Measurements from ENCODE around the gene S100A13. TPM values are rescaled to one million over a fixed set of nuclear protein-coding genes. Genes with fewer than 3 reads are reported as not detected.
"Not testable (repeated sequence)": the region's sequence is repeated elsewhere in the genome, so short reads cannot be mapped to it uniquely, and the experiment has no call there.

S100A13 gene
- 10 to 100 TPM; 44.4 to 63.3 (median 55.7) TPM for total RNA-seq

DNA sequence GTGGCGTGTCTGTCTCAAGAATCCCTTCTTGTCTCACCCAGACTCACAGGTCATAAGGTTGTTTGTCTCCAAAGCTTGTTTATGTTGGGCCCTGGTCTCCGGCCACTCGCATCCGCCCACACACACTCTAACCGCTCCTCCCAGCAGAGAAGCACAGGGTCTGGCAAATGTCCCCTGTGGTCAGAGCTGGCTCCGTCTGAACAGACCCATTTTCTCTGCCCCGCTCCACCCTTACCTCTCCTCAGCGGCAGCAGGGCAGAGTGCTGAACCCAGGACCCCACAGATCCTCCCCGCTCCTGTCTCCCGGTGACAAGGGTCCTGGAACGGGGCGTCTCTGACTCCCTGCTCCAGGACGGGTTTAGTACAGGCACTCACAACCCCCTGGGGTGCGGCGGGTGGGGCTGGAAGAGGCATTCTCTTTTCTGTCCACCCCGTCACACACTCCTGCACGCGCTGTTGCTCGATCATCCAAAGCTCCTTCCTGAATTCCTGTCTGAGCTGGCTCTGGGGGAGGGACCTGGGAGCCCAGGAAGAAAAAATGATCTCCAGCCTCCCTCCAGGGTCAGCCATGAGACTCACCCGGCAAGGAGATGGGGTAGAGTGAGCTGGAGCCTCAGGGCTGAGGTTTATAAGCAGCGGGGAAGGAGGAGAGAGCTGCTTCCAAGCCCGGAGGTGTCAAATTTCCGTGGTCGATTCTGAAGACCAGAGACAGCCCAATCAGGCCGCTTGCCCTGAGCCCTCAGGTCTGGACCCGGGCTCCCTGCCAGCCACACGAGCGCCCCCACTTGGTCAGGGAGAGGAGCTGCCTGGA, at the start of gene S100A13:
TSS of gene S100A13 (minus strand) at position 602 of the 811 bp plus-strand sequence. CDS start 1,033 bp downstream, outside the sequence.
- peaks cover 0 to 25% (median 0%) of the 10 kb centered on the region in 3 donors for H3K36me3 ChIP-seq
- H3K4me1 ChIP-seq, result peaks cover 20 to 44% (median 21%) of the 10 kb centered on the region in 3 donors
- DNase-seq, result no peak
- no peaks in the 10 kb centered on the region for H3K27me3 ChIP-seq
- H3K9me3 ChIP-seq, result no peaks in the 10 kb centered on the region
- peak in 2 of 4 donors; percentile 31 to 57 for TF ChIP-seq POLR2A (IDR thresholded peaks at IDR 0.05)
- TF ChIP-seq, protein P1, sequence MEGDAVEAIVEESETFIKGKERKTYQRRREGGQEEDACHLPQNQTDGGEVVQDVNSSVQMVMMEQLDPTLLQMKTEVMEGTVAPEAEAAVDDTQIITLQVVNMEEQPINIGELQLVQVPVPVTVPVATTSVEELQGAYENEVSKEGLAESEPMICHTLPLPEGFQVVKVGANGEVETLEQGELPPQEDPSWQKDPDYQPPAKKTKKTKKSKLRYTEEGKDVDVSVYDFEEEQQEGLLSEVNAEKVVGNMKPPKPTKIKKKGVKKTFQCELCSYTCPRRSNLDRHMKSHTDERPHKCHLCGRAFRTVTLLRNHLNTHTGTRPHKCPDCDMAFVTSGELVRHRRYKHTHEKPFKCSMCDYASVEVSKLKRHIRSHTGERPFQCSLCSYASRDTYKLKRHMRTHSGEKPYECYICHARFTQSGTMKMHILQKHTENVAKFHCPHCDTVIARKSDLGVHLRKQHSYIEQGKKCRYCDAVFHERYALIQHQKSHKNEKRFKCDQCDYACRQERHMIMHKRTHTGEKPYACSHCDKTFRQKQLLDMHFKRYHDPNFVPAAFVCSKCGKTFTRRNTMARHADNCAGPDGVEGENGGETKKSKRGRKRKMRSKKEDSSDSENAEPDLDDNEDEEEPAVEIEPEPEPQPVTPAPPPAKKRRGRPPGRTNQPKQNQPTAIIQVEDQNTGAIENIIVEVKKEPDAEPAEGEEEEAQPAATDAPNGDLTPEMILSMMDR (IDR thresholded peaks at IDR 0.05), result peak in 4 of 6 experiments; percentile 36 to 68 (median 43)
- WGBS, 2 donors, result 12 to 23% methylated on average over 16 to 20 of the region's 28 CpGs
- H3K4me3 ChIP-seq, result peak within 1 kb of the TSS; percentile 34 to 73 (median 54)
- intact Hi-C loops (cut with DNase I), result no loop called here
- H3K27ac ChIP-seq, result peak within 1 kb of the TSS; percentile 83 to 96 (median 88)

- peaks cover 0 to 12% (median 4%) of the 10 kb centered on the region in 3 donors for H3K36me3 ChIP-seq
- no peak overlapping the region for H3K4me3 ChIP-seq
- WGBS, 2 donors, result 100% methylated on average over 2 of the region's 2 CpGs
- H3K9me3 ChIP-seq, result no peaks in the 10 kb centered on the region
- DNase-seq, result no peak
- TF ChIP-seq, protein P1 (IDR thresholded peaks at IDR 0.05), result no peak
- no peak for TF ChIP-seq POLR2A (IDR thresholded peaks at IDR 0.05)
- peaks cover 19 to 41% (median 21%) of the 10 kb centered on the region in 3 donors for H3K4me1 ChIP-seq
- intact Hi-C loops (cut with DNase I), result loop anchor here (10.0 kb wide), 1 partner anchor 311 kb away; the partner anchor contains the start of gene RAB13
- peaks cover 0 to 11% (median 2%) of the 10 kb centered on the region in 4 donors for H3K27me3 ChIP-seq
- H3K27ac ChIP-seq, result no peak overlapping the region
Observed at GRCh38 chr1:153673511-153673910, 46.2 kb upstream of the S100A13 start.

DNA sequence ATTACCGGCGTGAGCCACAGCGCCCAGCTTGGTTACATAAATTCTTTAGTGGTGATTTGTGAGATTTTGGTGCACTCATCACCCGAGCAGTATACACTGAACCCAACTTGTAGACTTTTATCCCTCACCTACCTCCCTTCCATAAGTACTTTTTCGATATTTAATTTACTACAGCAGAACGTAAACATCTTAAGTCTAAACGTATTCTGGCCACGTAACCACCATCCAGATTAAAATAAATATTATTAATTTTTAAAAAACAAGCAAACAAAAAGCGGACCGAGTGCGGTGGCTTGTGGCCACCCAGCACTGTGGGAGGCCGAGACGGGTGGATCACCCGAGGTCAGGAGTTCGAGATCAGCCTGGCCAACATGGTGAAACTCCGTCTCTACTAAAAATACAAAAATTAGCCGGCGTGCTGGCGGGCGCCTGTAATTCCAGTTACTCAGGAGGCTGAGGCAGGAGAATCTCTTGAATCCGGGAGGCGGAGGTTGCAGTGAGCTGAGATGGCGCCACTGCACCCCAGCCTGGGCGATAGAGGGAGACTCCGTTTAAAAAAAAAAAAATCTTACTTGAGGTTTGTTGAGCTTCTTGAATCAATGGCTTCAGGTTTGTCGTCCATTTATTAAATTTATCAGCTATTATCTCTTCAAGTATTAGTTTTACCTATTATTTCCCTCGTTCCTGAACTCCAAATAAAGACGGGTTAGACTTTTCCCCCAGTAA, 44.5 kb upstream of the S100A13 start:
- H3K27ac ChIP-seq, result peak overlapping the region; percentile 75 to 93 (median 88)
- H3K36me3 ChIP-seq, result peaks cover 13 to 29% (median 20%) of the 10 kb centered on the region in 3 donors

GRCh38 chr1:153670859-153671627, 43.7 kb upstream of the S100A13 start, which contains the start of gene ILF2:
Gene ILF2 (minus strand): TSS chr1:153670993. CDS start chr1:153670922, 71 bp downstream.
- 0% methylated on average over 34 to 35 of the region's 35 CpGs for WGBS, 2 donors
- Histone ChIP-seq H3K4me3 (peak within 1 kb of the TSS; percentile 65 to 87 (median 78)), H3K27ac (peak within 1 kb of the TSS; percentile 86 to 93 (median 92))

More for the DNA sequence above, 44.5 kb upstream of the S100A13 start:
- H3K9me3 ChIP-seq, DNase-seq, H3K27me3 ChIP-seq: not testable (repeated sequence)
- WGBS, 2 donors, result 6 to 9% methylated on average over 28 of the region's 28 CpGs
- intact Hi-C loops (cut with DNase I), result loop anchor here (10.0 kb wide), 1 partner anchor 313 kb away; the partner anchor contains the start of gene RAB13
- peak overlapping the region; percentile 30 to 81 (median 58) for H3K4me3 ChIP-seq
- TF ChIP-seq, protein P1 (IDR thresholded peaks at IDR 0.05), result peak in 1 of 6 experiments; percentile 11
- peaks cover 9 to 37% (median 12%) of the 10 kb centered on the region in 3 donors for H3K4me1 ChIP-seq

More at GRCh38 chr1:153670859-153671627, 43.7 kb upstream of the S100A13 start, which contains the start of gene ILF2:
- peak; percentile 87 for DNase-seq
- H3K36me3 ChIP-seq, result peaks cover 19 to 36% (median 28%) of the 10 kb centered on the region in 3 donors
- TF ChIP-seq POLR2A (IDR thresholded peaks at IDR 0.05), result peak in 3 of 4 donors; percentile 91 to 99 (median 94)
- TF ChIP-seq, protein P1 (IDR thresholded peaks at IDR 0.05), result peak in 1 of 6 experiments; percentile 24
- H3K9me3 ChIP-seq, result no peaks in the 10 kb centered on the region
- intact Hi-C loops (cut with DNase I), result loop anchor here (10.0 kb wide), 1 partner anchor 314 kb away; the partner anchor contains the start of gene RAB13
- H3K27me3 ChIP-seq, result no peaks in the 10 kb centered on the region
- H3K4me1 ChIP-seq, result peaks cover 9 to 37% (median 12%) of the 10 kb centered on the region in 3 donors

All from esophagus squamous epithelium (tissue), 5 donors.